AG04450 (cell line): ENCODE results near the gene ZFP57. TPM values are rescaled to one million over a fixed set of nuclear protein-coding genes. Genes with fewer than 3 reads are reported as not detected.

Experiments
- CTCF ChIA-PET: fragments of 300-600, 350-600 bp; formaldehyde crosslinking; extraction: SDS; loops from one replicate; lab custom pipeline; 2022; ENCODE audit warnings: antibody characterized with exemption, inconsistent platforms; lab: Charles Lee
- POLR2A ChIA-PET: fragments of 350-600 bp; formaldehyde crosslinking; extraction: SDS; loops from one replicate; lab custom pipeline; 2021; ENCODE audit warnings: antibody characterized with exemption, inconsistent platforms; lab: Yijun Ruan, JAX
- DNase-seq: peaks from one replicate; pipeline ENCODE4 v3.0.0-alpha.2; 2011; ENCODE audit warnings: low read depth, low spot score
- H3K27ac ChIP-seq: one replicate; pipeline ENCODE4 v1.5.1; 2012; ENCODE audit warnings: low read depth, low read length, control low read depth
- H3K27me3 ChIP-seq: one replicate; pipeline ENCODE4 v1.6.0; 2012; ENCODE audit warnings: low read length; ENCODE audit not compliant: control insufficient read depth, insufficient read depth
- H3K4me3 ChIP-seq: 2 replicates; pipeline ENCODE4 v1.5.1; 2011; ENCODE audit warnings: mild to moderate bottlenecking, low read depth, low read length, control low read depth
- H3K9me3 ChIP-seq: 2 replicates; pipeline ENCODE4 v1.5.1; 2012; ENCODE audit warnings: low read length; ENCODE audit not compliant: control insufficient read depth, insufficient read depth
- polyA plus RNA-seq: library from polyadenylated mRNA; depleted of rRNA; stranded (reverse); fragments of >200 nt; gene quantifications from 2 replicates; pipeline ENCODE4 v1.2.3, GENCODE V29; 2011
- TF ChIP-seq, protein P1 (sequence below): IDR thresholded peaks from 2 replicates; pipeline ENCODE4 v1.5.1; 2011; ENCODE audit warnings: low read depth, low read length, control low read depth, inconsistent platforms

The ZFP57 gene
- polyA plus RNA-seq, 1 experiment, result not detected

GRCh38 chr6:29680416-29680815 is 536 bp downstream of the ZFP57 start:
- DNase-seq, result no peak
- peaks cover 2% of the 10 kb centered on the region for H3K27me3 ChIP-seq
- no peak overlapping the region for H3K4me3 ChIP-seq
- ChIA-PET POLR2A (no interaction called here), CTCF (no interaction called here)
- no peak overlapping the region for H3K27ac ChIP-seq
- TF ChIP-seq, protein P1, sequence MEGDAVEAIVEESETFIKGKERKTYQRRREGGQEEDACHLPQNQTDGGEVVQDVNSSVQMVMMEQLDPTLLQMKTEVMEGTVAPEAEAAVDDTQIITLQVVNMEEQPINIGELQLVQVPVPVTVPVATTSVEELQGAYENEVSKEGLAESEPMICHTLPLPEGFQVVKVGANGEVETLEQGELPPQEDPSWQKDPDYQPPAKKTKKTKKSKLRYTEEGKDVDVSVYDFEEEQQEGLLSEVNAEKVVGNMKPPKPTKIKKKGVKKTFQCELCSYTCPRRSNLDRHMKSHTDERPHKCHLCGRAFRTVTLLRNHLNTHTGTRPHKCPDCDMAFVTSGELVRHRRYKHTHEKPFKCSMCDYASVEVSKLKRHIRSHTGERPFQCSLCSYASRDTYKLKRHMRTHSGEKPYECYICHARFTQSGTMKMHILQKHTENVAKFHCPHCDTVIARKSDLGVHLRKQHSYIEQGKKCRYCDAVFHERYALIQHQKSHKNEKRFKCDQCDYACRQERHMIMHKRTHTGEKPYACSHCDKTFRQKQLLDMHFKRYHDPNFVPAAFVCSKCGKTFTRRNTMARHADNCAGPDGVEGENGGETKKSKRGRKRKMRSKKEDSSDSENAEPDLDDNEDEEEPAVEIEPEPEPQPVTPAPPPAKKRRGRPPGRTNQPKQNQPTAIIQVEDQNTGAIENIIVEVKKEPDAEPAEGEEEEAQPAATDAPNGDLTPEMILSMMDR, result no peak
- H3K9me3 ChIP-seq, result peaks cover 11% of the 10 kb centered on the region

DNA sequence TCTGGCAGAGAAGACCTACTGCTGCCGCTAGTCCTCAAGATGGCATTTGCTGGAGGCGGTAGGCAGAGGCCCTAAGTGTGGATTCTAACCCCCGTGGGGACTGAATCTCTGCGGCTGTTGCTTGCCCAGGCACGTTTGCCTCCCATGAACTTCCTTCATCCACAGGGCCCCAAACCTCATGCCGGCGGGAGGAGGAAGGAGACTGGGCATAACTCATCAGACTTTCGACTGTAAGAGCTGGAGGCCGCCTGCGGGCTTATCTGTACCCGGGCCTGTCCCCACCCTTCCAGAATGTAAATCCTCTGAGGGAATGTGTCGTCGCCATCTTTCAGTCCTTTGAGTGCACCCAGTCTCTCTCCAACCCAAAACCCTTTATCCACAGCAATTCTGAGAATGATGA is 990 bp downstream of the ZFP57 start:
- TF ChIP-seq, protein P1, result no peak
- DNase-seq, result no peak
- ChIA-PET POLR2A (no interaction called here), CTCF (no interaction called here)
- H3K27me3 ChIP-seq, result peaks cover 2% of the 10 kb centered on the region
- no peak overlapping the region for H3K4me3 ChIP-seq
- H3K9me3 ChIP-seq, result peaks cover 11% of the 10 kb centered on the region
- H3K27ac ChIP-seq, result no peak overlapping the region

- DNase-seq, result no peak
- CTCF ChIA-PET, result interaction anchor here (4.0 kb wide), 1 partner anchor 25 kb away, joined by 24 read pairs; no protein-coding TSS in a partner anchor
- no peak overlapping the region for H3K27ac ChIP-seq
- no peak overlapping the region for H3K4me3 ChIP-seq
- H3K27me3 ChIP-seq, result no peaks in the 10 kb centered on the region
- POLR2A ChIA-PET, result no interaction called here
- TF ChIP-seq, protein P1, result no peak
- peaks cover 11% of the 10 kb centered on the region for H3K9me3 ChIP-seq
Observed at GRCh38 chr6:29678114-29678513, 2.8 kb downstream of the ZFP57 start.

GRCh38 chr6:29676981-29677601 is 3.9 kb downstream of the ZFP57 start:
- POLR2A ChIA-PET, result no interaction called here
- CTCF ChIA-PET, result interaction anchor here (1.3 to 4.0 kb wide), 2 partner anchors 24 to 27 kb away, joined by 5 to 24 read pairs; no protein-coding TSS in a partner anchor
- TF ChIP-seq, protein P1, result no peak
- no peaks in the 10 kb centered on the region for H3K27me3 ChIP-seq
- peaks cover 11% of the 10 kb centered on the region for H3K9me3 ChIP-seq
- no peak overlapping the region for H3K4me3 ChIP-seq
- no peak for DNase-seq
- H3K27ac ChIP-seq, result no peak overlapping the region

DNA sequence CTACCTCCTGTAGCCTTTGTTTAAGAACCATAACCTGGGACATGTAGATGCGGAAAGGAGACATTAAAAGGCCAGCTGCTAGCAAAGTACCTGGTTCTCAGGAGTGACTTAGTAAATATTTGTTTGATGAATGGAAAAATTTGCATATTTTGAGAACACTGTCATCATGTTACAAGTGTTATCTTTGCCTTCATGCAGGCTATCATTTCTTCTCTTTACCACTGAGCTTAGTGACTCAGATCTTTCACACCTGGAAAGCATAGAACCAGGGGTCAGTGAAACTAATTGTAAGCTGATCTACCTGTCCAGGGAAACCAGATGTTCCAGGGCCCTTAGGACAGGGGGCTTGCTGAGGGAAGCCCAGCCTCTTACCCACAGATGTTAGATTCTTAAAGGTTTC is 5.4 kb downstream of the ZFP57 start:
- DNase-seq, result no peak
- Histone ChIP-seq H3K9me3 (peaks cover 8% of the 10 kb centered on the region), H3K4me3 (no peak overlapping the region), H3K27me3 (no peaks in the 10 kb centered on the region), H3K27ac (no peak overlapping the region)
- ChIA-PET POLR2A (no interaction called here), CTCF (interaction anchor here (1.3 to 4.0 kb wide), 2 partner anchors 22 to 25 kb away, joined by 5 to 24 read pairs; no protein-coding TSS in a partner anchor)
- TF ChIP-seq, protein P1, result no peak
